GM18868 (cell line): ENCODE data around the gene SELENBP1.
"Not testable (repeated sequence)": the region's sequence is repeated elsewhere in the genome, so short reads cannot be mapped to it uniquely, and the experiment has no call there.

Source experiments
- ATAC-seq: cut with Tn5 transposase; IDR thresholded peaks from one replicate; pipeline ENCODE4 v1.9.1; 2021; ENCODE audit warnings: mild to moderate bottlenecking, moderate library complexity; ENCODE audit not compliant: unreplicated experiment

Gene SELENBP1

GRCh38 chr1:151372058-151372934 lies at the start of gene SELENBP1:
Gene SELENBP1, minus strand, starts transcription at chr1:151372705. Its CDS starts 64 bp downstream, at chr1:151372641.
- no peak for ATAC-seq

- no peak for ATAC-seq
Observed at GRCh38 chr1:151419819-151420218, 47.3 kb upstream of the SELENBP1 start.

- ATAC-seq = no peak
Observed at GRCh38 chr1:151418081-151418480, 45.6 kb upstream of the SELENBP1 start.

- ATAC-seq = no peak
Observed at GRCh38 chr1:151416231-151416630, 43.7 kb upstream of the SELENBP1 start.

- no peak for ATAC-seq
Observed at GRCh38 chr1:151411884-151412283, 39.4 kb upstream of the SELENBP1 start.

GRCh38 chr1:151408891-151409290 lies 36.4 kb upstream of the SELENBP1 start:
- no peak for ATAC-seq

- no peak for ATAC-seq
Observed at GRCh38 chr1:151407304-151407703, 34.8 kb upstream of the SELENBP1 start.

GRCh38 chr1:151406176-151406575 lies 33.7 kb upstream of the SELENBP1 start:
- ATAC-seq = no peak

- no peak for ATAC-seq
Observed at GRCh38 chr1:151405187-151405951, 32.9 kb upstream of the SELENBP1 start.

- ATAC-seq = no peak
Observed at GRCh38 chr1:151403612-151404011, 31.1 kb upstream of the SELENBP1 start.

GRCh38 chr1:151402764-151403163 lies 30.3 kb upstream of the SELENBP1 start:
- ATAC-seq = no peak

- no peak for ATAC-seq
Observed at GRCh38 chr1:151401860-151402259, 29.4 kb upstream of the SELENBP1 start.

GRCh38 chr1:151401125-151401788 lies 28.8 kb upstream of the SELENBP1 start:
- no peak for ATAC-seq

- ATAC-seq = peak; percentile 70
Observed at GRCh38 chr1:151399324-151400171, 27.0 kb upstream of the SELENBP1 start, which contains the start of gene PSMB4. Gene PSMB4, plus strand, starts transcription at chr1:151399573. Its CDS starts 15 bp downstream, at chr1:151399588.

- ATAC-seq = not testable (repeated sequence)
Observed at GRCh38 chr1:151396265-151396664, 23.8 kb upstream of the SELENBP1 start.

- no peak for ATAC-seq
Observed at GRCh38 chr1:151393583-151393982, 21.1 kb upstream of the SELENBP1 start.

GRCh38 chr1:151391079-151391563 lies 18.6 kb upstream of the SELENBP1 start:
- no peak for ATAC-seq

GRCh38 chr1:151390221-151391078 lies 17.9 kb upstream of the SELENBP1 start:
- not testable (repeated sequence) for ATAC-seq

GRCh38 chr1:151386002-151386401 lies 13.5 kb upstream of the SELENBP1 start:
- no peak for ATAC-seq
